CD4-positive, alpha-beta T cell treated with Interferon gamma for 1 hour (primary cell): ENCODE measurements around the gene C14orf93.

Experiments
- DNase-seq: peaks from one replicate; pipeline ENCODE4 v3.0.0-alpha.2; 2020

C14orf93 gene, protein sequence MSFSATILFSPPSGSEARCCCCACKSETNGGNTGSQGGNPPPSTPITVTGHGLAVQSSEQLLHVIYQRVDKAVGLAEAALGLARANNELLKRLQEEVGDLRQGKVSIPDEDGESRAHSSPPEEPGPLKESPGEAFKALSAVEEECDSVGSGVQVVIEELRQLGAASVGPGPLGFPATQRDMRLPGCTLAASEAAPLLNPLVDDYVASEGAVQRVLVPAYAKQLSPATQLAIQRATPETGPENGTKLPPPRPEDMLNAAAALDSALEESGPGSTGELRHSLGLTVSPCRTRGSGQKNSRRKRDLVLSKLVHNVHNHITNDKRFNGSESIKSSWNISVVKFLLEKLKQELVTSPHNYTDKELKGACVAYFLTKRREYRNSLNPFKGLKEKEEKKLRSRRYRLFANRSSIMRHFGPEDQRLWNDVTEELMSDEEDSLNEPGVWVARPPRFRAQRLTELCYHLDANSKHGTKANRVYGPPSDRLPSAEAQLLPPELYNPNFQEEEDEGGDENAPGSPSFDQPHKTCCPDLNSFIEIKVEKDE

DNA sequence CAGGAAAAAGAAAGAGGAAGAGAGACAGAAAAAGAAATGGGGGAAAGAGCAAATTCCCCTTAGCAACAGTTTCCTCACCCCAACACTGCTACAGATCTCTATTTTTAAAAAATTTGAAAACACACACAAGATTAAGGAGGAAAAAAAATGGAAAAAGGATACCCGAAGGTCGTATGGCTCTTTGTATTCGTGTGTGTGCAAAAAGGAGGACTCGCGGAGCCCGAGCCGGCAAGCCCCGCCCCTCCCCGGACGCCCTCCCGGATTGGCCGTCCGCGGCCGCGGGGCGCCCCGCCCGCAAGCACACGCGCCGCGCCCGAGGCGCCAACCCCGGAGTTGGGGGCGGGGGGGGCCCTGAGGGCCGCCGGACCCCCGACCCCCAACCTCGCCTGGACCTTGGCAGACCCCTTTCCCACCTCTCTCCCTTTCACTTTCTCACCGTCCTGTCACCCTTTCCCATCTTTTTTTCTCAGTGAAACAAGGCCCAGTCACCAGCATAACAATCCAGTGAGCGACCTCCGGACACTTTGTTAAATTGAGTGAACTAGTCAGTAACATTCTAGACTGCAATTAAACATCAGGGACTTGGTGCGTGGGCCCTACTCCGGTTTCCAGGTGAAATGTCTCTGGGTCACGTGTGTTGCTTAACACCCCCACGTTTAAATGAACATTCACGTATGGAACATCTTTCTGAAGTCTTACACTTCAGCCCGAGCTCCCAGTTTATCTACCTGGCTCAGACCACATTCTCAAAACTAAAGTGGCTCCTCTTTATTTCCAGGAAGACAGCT is at the start of gene C14orf93:
TSS of gene C14orf93 (minus strand) at position 205 of the 788 bp plus-strand sequence. CDS start 11,120 bp downstream, outside the sequence.
- DNase-seq, result peak; percentile 76

DNA sequence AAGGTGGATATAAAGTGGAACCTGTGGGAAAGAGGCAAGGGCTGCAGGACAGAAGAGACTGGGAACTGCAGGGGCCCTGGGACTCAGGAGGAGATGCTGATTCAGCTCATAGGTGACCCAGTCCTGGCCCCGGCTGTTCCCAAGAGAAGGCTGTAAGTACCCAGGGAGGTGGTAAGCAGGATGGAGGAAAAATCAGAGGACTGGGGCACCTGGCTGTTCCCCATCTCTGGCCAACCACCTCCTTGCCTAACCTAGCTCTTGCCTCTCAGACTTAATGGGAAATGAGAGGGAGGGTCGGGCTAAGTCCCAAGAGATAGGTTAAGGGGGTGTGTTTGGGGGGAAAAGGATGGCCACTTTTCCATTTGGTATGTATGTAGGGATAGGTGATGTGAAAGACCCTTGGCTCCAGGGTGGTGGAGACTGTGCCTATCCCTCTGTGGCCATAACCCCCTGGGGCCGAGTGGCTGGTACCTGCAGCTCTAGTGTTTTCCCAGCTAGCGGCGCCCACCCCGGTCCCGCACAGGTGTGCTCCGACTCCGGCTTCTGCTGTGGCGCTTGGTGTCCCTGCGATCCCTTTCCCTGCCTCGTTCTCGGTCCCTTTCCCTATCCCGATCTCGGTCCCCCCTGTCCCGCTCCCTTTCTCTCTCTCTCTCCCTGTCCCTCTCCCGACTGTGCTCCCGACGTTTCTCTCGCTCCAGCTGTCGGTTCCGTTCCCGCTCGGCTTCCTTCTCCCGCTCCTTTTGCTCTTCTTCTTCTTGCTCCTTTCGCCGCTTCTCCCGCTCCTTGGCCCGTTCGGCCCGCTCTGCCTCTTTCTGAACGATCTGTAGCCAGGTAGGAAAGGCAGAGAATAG is 48.9 kb upstream of the C14orf93 start:
- DNase-seq, result no peak

DNA sequence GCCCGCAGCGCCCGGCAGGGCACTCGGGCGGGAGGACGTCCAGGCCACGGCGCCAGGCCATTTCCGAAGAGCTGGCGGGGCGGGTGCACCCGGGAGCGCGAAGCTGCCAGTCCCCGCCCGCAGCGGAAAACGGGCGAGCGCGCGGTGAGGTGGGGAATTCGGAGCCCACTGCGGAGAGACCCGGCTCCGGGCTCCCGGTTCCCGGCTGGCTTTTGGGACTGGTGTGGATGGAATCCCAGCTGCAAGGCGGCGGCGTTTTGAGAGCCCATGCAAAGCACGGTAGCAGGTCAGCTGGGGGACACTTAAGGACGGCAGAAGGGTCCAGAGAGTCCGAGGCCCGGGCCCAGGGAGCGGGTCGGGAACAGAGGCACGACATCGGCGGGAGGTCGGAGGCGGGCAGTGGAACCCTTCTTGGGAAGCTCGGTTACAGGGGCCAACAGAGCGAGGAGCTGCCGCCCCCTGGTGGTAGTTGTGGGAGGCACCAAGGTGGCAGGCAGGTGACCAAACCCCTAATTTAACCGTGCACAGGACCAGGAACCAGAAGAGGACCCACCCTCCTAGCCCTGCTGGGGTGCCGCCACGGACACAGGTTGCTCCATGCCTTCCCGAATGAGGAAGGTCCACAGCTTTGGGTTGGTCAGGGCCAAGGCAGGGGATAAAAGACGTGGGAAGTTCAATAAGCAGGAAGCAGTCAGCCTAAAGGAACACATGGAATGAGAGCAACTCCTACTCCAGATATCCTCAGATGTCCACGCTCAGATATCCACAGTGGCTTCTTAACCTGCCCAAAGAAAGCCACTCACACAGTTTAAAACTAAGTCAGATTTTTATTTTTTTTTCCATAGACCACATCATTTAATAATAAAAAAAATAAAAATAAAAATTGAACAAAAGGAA is 48.1 kb upstream of the C14orf93 start:
- DNase-seq, result peak; percentile 80

DNA sequence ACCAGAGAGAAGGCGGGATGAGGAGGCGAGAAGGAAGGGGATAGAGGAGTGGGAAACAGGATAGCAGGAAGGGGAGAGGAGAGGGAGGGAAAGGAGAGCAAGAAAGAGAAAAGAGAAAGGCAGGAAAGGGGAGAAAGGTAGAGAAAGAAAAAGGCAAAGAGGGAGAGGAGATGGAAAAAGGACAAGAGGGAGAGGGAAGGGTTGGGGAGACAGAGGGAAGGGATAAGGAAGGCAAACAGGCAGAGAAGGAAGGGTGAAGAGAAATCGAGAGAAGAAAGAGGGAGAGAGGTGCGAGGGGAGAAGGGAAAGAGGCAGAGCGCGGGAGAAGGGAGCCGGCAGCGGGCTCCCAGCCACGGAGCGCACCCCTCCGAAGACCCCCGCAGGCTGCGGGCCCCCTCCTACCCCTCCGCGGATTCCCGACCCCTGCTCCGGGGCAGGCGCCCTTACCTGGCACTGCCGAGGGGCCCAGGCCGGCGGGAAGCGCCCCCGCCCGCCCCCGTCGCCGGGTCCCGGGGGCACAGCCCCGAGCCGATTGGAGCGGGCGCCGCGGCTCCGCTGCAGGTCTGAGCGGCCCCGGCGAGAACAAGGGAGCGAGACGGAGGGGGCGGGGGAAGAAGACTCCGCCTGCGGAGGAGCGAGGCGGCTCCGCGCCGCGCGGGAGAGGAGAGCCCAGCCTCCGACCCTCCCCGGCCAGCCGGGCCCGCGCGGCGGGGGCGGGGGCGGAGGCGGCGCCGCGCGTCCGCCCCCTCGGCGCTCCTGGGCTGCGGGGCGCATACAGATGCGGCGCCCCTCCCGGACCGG is 47.2 kb upstream of the C14orf93 start, which contains the start of gene CDH24:
TSS of gene CDH24 (minus strand) at position 565 of the 801 bp plus-strand sequence. CDS start 1,787 bp downstream, outside the sequence.
- peak; percentile 67 for DNase-seq

DNA sequence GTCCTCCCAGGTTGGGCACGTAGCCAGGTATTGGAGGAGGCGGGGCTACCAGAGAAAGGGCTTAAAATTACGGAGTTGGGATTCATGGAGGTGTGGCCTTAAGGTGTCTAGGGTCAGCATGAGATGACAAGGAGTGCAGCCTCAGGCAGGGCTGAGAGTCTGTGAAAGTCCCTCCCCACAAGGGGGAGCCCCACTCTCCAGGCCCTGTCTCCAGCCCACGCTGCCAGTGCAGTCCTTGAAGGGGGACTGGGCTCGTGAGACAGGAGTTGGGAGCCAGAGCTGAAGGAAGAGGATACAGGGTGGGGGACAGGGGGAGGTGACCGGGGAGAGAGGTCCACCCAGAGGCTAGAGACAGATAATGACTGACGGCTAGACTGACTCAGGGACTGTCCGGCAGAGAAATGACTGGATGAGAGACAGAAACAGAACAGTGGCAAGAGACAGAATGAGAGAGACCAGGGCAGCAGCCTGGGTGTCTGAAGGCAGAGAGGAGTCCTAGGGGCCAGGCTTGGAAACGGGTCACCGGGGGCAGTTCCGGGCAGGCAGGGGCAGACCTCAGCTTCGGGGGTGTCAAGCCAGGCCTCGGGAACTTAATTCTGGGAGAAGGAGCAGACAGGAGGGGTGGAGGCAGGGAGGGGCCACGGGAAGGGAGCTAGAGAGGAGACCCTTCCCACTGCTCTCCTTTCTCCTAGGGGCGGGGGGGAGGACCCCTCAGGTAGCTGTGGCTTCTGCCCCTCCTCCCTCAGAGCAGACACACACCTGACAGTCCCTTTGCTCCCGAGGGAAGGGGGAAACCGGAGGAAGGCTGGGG is 46.4 kb upstream of the C14orf93 start:
- peak; percentile 69 for DNase-seq

DNA sequence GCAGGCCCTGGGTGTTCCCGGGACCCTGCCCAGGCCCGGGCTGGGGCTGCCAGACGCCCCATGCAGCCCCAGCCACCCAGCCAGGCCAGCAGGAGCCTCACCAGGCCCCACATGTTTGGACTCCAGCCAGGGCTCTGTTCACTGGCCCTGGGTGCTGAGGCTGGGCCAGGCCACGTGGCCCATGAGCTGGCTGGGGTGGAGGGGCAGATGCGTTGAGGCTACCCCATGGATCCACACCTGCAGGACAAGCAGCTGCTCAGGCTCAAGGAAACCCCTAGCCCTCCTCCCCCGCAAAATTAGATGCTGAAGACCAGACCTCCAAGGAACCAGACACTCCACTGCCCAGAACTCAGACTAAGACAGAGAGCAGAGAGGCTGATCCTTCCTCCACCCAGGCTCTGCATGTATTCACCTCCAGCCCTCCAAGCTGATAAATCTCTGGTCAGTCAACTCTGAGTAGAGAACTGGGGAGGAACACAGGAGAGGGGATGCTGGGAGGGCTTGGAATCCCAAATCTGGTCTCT is 45.7 kb upstream of the C14orf93 start:
- DNase-seq, result no peak

DNA sequence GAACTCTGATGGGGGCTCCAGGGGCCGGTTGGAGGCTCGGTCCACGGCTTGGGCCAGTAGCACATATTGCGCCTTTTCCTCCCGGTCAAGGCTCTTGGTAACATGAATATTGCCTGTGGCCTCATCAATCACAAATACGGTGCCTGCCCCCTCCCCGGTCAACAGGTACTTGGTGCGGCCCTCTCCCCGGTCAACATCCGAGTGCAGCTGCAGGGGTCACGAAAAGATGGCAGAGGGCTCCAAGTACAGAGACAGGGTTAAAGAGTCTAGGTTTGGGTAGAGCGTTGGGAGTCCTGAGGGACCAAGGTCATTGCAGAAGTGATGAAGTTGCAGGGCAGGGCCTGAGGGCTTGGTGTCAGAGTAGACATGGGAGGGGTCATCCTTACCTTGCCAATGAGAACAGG is 45.2 kb upstream of the C14orf93 start:
- no peak for DNase-seq

DNA sequence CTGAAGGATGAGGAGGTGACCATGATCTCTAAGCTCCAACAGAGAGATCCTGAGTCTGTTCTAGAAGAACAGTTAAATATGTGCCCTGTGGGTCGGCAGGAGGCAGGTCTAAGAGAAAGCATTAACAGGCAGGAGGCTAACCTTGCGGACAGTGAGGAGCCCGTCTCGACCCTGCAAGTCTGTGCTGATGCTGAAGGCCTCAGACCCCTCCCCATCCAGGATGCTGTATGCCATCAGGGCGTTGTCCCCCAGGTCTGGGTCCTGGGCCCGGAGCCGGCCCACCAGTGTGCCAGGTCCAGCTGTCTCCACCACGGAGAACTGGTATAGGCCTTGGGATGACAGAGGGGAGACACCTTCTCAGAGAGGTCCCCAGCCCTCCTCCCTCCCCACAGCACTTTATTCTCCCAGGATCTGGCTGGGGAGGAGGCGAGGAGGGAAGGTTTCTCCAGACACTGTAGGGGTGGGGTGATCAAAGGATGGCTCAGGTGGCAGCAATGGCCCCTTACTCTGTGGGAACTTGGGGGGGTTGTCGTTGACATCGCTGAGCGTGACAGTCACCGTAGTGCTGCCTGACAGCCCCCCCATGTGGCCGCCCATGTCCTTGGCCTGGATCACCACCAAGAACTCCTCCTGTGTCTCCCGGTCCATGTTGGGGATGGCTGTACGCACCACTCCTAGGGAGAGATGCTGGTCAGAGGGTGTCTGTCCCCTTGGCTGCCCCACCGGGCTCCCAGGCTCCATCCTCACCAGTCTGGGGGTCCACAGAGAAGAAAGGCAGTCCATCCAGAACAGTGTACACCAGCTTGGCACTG is 44.3 kb upstream of the C14orf93 start:
- no peak for DNase-seq

DNA sequence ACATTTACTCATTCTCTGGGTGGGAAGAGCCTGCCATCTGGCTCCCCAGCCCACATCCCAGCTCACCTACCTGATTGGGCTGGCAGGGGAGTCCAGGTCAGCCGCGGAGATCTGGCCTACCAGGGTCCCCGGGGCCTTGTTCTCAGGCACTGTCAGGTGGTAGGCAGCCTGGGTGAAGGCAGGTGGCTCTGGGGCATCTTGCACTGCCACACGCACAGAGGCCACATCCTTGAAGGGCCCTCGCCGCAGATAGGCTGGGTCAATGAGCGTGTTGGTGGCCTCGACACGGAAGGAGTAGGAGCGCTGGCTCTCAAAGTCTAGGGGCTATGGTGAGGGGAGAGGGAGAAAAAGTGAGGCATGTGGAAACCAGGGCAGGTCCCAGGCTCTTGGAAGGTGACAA is 43.5 kb upstream of the C14orf93 start:
- DNase-seq, result no peak

DNA sequence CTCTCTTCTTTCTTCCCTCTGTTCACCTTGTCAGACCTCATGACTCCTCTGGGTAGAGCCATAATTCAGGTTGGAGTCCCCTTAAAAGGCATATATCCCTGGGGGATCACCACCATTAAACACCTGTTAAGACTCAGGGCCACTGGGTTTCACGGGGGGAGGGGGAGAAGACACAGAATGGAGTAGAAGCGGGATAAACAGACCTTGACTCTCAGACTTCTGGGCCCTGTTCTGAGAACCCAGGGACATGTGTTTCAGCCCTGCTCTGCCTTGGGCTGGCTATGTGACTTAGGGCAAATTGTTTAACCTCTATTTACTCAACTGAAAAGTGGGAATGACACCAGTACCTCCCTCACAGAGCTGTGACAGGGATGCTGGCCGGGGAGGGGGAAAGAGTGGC is 42.7 kb upstream of the C14orf93 start:
- no peak for DNase-seq

DNA sequence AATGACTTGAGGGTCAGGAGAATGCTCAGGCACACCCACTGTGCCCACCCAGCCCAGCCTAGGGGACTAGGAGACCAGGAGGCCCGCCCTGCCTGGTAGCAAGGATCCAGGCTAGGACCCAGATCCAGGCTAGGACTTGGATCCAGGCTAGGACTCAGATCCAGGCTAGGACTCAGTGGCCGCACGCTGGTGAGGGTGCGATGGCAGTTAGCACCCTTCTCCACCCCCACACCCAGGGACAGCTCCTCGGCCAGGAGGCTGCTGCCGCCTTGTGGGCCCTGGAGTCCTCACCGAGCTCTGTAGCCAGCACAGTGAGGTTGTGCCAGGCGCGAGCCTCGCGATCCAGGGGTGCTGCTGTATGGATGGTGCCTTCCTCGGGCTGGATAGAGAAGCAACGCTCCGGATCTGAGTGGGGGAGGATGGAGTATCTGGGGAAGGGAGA is 42.3 kb upstream of the C14orf93 start:
- DNase-seq, result no peak

DNA sequence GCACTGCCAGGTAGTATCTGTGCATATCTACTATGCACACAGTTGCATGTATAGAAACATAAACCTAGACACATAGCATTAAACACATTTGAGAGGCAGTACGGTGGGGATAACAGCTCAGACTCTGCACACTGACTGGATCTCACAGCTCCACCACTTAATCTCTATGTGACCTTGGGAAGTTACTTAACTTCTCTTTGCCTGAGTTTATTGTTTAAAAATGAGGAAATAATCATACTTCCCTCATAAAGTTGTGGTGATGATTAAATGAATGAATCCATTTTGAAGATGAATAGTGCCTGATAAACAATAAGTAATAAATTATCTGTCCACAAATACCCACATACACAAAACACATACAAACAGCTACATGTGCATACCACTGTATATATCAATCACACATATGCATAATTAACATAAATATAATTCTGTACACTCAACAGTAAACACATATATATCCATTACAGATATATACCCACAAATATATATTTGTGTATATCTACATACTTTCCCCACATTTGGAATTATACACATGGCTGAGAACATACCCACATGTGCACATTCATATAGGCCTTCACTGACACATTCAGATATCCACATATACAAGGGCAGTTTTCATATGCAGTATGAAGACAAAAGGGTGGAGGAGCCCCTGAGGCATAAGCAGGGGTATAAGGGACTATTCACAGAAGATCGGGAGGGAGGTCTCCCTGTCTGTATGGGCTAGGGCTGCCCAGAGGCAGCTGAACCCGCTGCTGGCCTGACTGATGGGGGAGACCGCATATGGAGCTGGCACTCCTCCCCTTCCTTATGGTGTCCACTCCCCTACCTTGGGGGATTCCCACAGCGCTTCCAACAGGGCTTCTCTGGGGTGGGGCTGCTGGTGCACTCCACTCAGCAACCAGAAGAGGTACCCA is 41.5 kb upstream of the C14orf93 start:
- DNase-seq, result no peak

DNA sequence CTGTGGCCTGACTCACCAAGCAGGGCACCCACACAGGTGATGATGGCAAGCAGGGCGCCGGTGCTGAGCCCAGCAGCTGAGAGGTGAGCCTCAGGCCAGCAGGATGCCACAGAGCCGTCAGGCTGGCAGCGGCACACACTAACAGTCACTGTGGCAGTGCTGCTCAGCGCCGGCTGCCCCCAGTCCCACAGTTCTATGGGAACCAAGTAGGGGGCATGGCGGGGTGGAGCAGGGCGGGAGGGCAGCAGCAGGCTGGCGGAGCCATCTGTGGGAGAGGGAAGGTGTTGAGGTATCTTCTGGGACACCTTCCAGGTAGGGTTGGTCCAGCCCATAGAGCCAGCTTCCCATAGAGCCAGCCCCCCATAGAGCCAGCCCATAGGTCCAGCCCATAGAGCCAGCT is 39.1 kb upstream of the C14orf93 start:
- DNase-seq, result no peak

DNA sequence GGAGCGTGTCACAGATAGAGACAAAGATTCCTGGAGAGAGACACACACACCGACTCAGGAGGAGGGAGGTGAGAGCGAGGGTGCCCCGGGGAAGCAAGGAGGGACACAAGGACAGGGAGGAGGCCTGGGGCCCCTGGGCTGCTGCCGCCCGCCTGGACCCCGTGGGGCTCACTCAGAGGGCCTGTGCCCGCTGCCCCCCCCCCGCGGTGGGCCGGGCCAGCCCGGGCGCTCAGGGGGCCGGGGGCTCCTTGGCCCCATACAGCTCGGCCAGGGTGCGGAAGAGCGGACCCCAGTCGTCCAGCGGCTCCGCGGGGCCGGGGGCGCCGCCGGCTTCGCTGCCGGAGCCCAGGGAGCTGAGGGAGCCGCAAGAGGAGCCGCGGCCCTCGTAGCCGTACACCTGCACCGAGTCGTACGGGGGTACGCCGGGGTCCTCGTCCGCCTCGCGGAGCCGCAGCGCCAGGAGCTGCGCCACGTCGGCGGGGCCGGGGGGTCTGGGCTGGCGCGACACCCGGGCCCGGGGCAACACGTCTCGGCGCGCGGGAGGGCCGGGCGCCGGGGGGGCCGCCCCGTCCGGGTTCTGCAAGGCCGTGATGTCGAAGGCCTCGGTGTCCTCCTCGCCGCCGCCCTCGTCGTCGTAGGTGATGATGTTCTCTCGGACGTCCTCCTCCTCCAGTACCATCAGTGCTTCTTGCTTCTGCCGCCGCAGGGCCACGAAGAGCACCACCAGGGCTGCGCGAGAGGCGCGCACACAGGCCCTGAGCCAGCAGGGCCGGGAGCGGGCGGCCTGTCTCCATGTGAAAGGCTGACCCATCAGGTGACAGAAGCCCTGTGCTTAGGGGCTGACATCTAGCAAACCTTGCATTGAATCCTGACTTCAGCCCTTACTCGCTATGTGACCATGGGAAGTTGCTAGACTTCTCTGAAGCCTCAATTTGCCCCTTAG is 38.1 kb upstream of the C14orf93 start:
- DNase-seq, result no peak

DNA sequence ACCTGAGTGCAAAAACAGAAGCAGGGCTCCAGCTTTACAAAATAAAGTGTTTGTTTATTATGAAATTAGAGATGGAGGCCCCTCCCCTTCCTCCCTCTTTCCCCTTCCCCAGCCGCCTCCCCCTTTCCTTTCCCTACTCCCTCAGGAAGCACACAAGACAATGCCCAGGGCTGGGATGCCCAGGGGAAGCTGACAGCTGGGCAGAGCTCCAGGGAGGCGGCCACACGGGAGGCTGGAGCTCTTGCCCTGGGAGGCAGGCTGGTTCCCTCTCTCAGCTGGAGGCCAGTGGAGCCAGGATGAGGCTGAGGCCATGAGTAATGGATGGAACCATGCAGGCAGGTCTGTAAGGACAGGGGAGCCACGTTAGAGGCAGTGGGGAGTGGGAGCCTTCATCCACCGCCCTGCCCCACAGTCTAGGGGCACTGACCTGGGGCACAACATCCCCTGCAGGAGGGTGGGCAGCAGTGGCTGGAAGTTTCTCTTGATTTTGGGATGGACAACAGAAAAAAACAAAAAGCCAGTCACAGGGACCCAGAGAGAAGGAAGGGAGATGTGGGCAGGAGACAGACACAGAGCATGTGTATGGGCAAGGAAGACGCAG is 37.2 kb upstream of the C14orf93 start:
- no peak for DNase-seq
